GM18502 (cell line): Measurements from ENCODE around the gene CCDC57.
A peak's percentile ranks its signal among the peaks of the same experiment; 100 is the strongest.

ENCODE experiments used
- ATAC-seq: cut with Tn5 transposase; IDR thresholded peaks from one replicate; pipeline ENCODE4 v1.9.1; 2021; ENCODE audit warnings: mild to moderate bottlenecking; ENCODE audit not compliant: unreplicated experiment, poor library complexity

Gene CCDC57

DNA sequence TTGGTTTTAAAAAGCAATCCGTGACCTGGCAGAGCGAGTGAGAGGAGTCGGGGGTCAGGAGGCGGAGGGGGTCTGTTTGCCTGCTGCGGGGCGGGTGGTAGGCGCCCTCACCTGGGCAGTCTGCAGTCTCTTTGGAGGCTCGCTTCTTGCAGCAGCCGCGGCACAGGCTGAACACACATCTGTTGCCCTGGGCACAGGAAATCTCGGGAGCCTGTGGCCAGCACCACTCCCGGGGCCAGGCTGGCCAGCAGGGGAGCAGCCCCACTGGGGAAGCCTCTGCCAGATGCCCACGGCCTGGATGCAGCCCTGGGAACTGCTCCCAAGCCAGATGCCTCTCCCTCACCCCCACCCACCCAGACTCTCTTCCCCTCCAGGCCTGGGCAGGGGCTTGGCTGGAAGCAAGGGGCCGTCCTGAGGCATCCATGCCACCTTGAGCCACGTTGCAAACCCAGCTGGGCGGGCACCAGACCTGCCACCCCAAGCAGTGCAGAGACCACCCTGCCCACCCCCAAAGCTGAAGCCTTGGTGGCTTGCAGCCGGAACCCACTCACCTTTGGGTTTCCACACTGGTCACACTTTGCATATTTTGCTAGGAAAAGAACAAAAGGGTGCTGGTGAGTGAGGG is 154.3 kb downstream of the CCDC57 start:
- no peak for ATAC-seq

DNA sequence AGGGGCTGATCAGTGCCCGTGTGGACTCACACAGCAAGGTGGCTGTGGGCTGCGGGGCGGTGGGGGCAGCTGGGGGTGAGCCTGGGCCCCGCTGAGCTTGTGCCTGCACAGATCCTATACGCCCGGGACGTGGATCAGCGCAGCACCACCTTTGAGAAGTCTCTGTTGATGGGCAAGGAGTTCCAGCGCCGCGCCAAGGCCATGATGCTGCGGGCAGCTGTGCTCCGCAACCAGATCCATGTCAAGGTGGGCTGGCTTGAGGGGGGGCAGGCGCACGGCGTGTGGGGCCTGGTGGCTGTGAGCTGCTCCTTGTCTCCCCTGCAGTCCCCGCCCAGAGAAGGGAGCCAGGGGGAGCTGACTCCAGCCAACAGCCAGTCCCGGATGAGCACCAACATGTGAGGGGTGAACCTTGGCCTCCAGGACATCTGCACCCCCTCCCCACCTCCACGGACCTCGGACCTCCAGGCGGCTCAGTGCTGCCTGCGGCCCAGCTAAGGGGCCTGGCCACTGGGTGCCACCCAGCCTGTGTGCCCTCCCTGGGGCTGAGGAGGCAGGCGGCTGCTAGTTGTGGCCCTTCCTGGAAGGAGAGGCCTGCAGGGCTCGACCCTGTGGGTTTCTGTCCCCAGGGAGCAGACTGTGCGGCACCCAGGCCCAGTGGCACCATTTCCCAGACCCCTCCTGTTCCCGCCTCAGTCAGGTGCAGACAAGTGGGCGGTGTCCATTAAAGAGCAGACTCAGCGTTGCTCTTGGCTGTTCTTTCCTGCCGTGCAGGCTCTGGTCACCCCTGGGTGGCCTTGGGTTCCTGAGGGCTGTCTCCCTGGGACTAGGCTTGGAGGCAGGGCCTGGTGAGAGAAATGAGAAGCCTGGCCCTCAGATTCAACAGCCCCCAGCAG is 155.7 kb downstream of the CCDC57 start:
- ATAC-seq, result no peak

DNA sequence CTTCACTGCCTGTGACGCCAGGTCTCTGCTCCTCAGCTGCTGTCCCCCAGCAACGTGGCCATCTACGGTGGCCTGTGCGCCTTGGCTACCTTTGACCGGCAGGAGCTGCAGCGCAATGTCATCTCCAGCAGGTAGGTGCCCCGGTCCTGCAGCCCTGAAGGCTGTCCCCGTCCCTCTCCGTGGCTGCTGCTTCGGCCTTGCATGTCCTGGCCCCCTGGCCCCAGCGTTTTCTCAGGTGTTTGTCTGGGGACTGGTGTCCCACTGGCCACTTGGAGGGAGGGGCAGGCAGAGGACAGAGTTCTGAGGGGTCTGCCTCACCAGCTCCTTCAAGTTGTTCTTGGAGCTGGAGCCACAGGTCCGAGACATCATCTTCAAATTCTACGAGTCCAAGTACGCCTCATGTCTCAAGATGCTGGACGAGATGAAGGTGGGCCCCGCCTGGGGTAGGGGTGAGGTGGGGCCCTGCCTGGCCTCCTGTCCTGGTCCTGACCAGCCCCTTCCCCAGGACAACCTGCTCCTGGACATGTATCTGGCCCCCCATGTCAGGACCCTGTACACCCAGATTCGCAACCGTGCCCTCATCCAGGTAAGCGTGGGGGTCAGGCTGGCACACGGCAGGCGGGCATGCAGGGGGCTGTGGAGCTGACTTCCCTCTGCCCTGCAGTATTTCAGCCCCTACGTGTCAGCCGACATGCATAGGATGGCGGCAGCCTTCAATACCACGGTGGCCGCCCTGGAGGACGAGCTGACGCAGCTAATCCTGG is 156.5 kb downstream of the CCDC57 start:
- no peak for ATAC-seq

DNA sequence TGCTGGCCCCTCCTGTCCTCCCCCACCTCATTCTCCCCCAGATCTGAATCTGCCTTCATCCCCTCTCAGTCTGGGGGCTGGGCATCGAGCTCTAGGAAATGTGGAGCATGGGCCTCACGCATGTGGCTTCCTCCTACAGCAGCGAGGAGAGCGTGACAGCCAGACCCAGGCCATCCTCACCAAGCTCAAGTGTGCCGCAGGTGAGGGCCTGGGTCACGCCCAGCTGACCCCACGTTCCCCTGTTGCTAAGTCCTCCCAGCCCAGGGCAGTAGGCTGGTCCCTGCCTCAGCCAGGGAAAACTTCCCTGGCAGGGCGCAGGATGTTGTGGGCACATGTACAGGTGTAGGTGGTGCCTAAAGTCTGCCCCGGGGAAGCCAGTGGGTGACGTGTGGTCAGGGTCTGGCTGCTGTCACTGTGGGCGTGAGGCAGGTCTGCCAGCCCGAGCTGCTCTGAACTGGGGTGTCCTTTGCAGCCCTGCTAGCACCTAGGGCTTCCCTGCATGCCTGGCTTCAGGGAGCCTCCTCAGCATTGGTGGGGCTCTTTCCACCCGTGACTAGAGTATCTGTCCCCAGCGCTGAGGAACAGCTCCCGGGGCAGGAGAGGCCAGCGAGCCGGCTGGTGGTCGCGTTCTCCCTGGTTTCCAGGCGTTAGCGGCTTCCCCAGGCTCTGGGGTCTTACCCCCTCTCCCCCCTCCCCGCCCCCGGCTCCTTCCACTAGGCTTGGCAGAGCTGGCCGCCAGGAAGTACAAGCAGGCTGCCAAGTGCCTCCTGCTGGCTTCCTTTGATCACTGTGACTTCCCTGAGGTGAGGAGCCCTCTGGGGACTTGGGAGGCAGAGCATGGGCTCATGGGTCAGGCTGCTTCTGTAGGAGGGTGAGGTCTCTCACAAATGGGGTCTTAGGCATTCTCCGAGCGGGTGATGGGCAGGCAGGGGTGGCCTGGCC is 157.3 kb downstream of the CCDC57 start:
- no peak for ATAC-seq

DNA sequence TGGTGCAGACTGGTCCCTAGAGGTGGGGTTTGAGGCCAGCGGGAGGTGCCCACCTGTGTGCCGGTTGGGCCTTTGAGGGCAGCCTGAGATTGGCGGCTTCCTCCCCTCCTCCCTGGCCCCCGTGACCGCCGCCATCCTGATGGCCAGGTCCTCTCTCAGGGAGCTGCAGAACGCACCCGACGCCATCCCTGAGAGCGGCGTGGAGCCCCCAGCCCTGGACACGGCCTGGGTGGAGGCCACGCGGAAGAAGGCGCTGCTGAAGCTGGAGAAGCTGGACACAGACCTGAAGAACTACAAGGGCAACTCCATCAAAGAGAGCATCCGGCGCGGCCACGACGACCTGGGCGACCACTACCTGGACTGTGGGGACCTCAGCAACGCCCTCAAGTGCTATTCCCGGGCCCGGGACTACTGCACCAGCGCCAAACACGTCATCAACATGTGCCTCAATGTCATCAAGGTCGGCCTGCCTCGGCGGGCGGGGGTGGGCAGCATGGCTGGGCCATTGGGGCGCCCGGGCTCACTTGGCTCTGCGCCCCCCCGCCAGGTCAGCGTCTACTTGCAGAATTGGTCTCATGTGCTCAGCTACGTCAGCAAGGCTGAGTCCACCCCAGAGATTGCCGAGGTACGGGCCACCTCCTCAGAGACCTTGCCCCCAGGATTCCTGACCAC is 158.2 kb downstream of the CCDC57 start:
- no peak for ATAC-seq

DNA sequence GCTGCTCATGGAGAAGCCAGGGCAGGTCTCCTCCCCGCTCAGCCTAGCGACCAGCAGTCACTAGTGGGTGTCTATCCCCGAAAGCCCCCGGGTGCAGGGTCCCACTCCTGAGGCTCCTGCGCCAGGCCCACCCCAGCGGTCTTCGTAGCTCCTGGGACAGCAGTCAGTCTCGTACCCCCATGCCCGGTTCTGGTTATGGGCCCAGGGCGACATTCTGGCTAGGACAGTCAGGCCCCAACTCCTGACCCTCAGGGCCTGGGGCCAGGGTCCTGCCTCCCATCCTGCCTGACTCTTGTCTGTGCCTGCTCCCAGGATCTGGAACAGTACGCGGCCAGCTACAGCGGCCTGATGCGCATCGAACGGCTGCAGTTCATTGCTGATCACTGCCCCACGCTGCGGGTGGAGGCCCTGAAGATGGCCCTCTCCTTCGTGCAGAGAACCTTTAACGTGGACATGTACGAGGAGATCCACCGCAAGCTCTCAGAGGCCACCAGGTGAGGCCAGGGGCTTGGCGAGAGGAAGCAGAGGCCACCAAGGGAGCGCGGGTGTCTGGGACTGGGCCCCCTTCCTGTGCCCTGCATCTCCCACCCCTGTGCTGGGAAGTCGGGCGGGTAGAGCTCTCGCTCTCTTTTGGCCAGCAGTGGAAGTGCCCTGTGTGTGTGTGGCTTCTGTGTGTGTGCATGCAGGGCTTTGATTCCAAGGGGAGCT is 158.9 kb downstream of the CCDC57 start:
- no peak for ATAC-seq

- no peak for ATAC-seq
Measured at GRCh38 chr17:82053130-82053529, 159.5 kb downstream of the CCDC57 start.

DNA sequence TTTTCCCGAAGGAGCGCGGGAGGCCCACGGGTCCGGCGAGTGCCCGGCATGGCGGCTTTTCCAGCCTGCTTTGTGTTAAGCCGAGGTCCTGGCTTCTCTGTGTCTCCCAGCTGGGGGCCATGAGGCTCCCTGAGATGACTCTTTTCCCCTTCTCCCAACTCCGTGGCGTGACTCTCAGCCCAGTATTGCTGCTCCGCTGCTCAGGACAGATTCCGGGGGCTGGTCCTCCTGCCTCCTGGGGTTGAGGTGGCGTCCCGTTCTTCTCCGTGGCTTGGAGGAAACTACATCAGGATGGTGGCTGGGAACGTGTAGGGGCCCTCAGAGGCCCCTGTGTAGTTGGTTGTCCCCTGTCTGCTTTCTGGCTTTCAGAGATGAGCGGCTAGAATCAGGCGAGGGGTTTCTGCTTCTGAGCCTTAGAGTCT is 160.0 kb downstream of the CCDC57 start:
- ATAC-seq, result no peak

DNA sequence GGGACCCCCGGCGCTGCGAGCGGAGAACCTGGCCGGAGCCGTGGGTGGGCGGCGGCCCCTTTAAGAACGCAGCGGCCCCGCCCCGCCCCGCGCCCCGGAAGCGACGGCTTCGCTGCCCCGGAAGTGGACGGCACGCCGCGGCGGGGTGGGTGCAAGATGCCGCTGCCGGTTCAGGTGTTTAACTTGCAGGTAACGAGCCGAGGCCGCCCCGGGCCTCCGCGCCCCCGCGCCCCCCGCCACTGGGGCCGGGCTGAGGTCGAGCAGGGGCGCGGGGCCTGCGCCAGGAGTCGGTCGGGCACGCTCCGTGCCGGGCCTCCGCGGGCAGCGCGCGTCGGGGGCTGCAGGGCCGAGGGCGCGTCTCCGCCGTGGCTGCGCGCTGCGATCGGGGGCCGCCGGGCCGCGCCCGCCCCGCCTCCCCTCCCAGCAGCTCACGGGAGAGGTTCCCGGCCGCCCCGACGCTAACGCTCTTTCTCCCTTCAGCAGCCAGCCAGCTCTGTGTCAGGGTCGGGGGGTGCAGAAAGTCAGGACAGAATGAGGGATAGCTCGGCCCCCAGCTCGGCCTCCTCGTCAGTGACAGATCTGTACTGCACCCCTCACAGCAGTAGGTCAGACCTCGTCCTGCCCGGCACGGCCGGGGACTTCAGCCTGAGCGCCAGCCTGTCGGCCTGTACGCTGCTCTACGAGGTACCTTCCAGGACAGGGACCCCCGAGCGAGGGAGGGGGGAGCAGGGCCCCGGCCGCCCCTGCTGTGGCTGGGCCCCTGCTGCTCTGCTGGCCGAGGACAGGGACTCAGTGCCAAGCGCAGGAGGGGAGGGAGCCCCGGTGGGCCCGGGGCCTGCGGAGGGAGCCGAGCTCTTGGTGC is 160.6 kb downstream of the CCDC57 start, which contains the start of the genes GPS1 and RFNG:
TSS of gene GPS1 (plus strand) at position 123 of the 862 bp plus-strand sequence. CDS start at position 157, 34 bp downstream.
TSS of gene RFNG (minus strand) at position 36 of the 862 bp plus-strand sequence. CDS start 45 bp downstream, outside the sequence.
- peak; percentile 66 for ATAC-seq
